NCI-H1092 treated with DMSO at 0.1 percent for 48 hours (cell line): ENCODE measurements around the gene TTC17.
"Not testable (repeated sequence)": the region's sequence is repeated elsewhere in the genome, so short reads cannot be mapped to it uniquely, and the experiment has no call there.

Experiments
- DNase-seq: peaks from one replicate; lab custom pipeline; 2025; lab: John Stamatoyannopoulos, UW

Gene TTC17

GRCh38 chr11:43382614-43383013 lies 23.9 kb downstream of the TTC17 start:
- DNase-seq: no peak

DNA sequence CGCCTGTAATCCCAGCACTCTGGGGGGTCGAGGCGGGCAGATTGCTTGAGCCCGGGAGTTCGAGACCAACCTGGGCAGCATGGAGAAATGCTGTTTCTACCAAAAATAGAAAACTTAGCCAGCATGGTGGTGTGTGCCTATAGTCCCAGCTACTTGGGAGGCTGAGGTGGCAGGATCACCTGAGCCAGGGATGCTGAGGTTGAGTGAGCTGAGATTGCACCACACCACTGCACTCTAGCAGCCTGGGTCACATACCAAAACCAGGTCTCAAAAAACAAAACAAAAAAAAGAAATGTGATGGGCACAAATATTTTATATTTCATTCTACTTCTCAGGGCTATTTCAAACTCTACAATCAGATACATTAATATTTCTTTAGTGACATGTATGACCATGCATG lies 25.7 kb downstream of the TTC17 start:
- DNase-seq: no peak

DNA sequence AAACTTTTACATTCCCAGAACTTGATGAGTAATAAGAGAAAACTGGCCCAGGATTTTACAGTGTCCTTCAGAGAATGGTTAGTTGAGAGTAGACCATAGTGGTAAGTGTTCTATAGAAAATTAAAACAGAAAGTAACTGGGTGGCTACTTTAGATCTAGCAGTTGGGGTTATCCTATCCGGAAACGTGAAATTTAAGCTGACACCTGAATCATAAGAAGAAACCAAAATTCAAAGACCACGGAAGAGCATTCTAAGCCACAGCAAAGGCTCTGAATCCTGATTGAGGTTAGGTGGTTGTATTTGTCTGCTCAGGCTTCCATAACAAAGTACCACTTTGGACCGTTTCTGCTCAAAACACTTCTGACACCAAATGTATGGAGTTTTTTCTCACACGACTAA lies 34.0 kb downstream of the TTC17 start:
- DNase-seq: no peak

- no peak for DNase-seq
Measured at GRCh38 chr11:43393765-43394355, 35.1 kb downstream of the TTC17 start.

DNA sequence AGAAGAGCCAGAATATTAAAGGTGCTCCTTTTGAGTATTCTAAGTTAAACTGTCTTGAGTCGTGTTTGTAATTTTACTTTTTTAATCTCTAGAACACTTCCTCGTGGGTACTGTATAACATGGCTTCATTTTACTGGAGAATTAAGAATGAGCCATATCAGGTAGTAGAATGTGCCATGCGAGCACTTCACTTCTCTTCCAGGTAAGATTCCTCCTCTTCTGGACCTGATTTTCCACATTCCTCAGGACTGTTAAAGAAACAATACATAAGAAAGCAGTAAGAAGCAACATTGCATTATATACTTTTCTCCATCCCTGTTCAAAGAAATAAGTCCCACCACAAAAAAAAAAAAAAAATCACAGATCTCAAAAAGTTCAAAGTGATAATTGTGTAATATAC lies 37.9 kb downstream of the TTC17 start:
- no peak for DNase-seq

DNA sequence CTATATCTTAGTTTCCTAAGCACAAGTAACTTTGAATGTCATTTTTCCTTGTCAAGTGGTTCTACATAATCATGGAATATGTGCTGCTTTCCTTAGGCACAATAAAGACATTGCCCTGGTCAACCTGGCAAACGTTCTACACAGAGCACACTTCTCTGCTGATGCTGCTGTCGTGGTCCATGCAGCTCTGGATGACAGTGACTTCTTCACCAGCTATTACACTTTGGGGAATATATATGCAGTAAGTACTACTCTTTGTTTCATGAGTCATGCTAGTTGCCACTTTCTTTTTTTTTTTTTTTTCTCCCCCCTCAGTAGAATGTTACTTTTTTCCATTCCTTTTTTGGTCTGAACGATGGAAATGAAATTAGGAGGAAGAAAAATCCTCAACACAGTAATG lies 38.5 kb downstream of the TTC17 start:
- no peak for DNase-seq

- DNase-seq: no peak
Measured at GRCh38 chr11:43399983-43400630, 41.4 kb downstream of the TTC17 start.

- no peak for DNase-seq
Measured at GRCh38 chr11:43401252-43401651, 42.5 kb downstream of the TTC17 start.

GRCh38 chr11:43401811-43402210 lies 43.1 kb downstream of the TTC17 start:
- DNase-seq: not testable (repeated sequence)

DNA sequence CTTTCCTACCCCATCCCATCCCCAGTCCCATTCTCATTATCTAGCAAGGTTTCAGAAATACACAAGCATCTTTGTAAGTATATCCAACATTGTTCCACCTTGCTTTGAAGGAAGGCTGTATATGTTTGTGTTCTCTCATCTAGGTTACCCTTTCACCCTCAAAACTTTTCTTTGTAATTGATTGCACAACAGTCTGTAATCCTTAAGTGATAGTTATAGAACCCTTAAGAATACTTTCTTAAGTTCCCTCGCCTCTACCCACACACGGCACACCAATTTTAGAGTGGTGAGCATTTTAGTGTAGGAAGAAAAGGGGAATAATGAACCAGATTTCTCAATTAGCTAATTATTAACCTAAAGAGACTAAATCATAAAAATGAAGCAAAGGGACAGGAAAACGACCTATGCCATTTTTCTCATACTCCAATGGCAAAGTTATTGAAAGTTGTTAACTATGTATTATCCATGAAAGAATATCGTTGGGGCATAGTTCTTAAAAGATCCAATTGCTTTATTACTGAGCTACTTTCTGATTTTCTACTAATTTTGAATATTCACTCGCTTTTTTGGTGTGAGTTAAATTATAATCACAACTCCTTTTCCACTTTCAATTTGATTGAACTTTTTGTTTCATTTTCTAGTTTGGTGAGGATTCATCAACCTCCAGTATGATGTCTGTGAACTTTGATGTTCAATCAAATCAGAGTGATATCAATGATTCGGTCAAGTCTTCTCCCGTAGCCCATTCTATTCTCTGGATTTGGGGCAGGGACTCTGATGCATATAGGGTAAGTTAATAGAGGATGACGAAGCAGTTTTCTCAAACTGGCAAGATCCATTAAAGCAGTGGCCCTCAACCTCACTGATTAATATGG lies 44.9 kb downstream of the TTC17 start:
- no peak for DNase-seq

- no peak for DNase-seq
Measured at GRCh38 chr11:43404406-43404805, 45.7 kb downstream of the TTC17 start.

GRCh38 chr11:43404836-43405479 lies 46.2 kb downstream of the TTC17 start:
- no peak for DNase-seq

DNA sequence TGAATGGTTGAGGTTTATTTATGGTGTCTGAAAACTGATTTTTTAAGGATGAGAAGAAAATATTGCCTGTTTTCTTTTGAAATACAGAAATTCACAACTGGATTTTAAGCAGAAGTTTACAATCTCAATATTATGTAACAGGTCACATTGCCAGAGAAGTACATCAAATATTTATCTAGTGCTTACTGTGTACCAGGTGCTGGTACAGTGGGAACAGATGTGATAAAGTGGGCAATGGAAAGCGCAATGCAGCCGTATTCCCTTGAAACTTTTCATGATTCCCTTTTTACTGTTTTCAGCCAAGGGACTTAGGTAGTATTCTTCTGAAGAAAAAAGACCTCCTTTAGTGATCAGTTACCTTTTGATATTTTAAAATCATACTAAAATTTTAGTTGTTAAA lies 49.6 kb downstream of the TTC17 start:
- DNase-seq: no peak

DNA sequence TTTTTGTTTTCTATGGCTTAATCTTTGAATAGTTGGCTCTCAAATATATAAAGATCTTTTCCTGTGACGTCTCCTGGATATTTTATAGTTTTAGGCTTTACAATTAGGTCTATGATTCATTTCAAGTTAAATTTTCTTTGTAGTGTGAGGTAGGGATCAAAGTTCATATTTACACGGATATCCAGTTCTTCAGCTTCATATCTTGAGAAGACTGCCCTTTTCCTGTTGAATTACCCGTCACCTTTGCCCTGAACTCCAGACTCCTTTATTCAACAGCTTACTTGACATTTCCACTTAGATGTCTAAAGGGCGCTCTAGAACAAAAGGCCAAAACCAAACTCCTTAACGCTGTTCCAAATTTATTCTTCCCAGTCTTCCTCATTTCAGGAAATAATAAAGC lies 51.7 kb downstream of the TTC17 start:
- no peak for DNase-seq

DNA sequence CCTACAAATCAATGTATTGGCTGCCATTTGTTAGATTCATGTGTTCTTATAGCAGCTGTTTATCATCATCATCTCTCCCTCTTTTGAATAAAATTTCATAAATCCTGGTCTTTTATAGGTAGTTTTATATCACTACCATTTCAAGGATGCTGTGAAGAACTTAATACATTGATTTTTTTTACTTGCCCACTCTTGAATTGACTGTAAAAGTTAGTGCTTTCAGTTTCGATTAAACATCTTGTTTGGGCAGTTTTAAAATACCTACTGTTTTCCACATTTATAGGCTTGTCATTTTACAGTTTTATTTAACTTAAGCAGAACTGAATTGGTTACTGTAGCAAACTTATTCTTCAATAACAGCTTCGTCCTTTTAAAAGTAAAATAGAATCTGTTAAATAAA lies 59.5 kb downstream of the TTC17 start:
- DNase-seq: no peak

DNA sequence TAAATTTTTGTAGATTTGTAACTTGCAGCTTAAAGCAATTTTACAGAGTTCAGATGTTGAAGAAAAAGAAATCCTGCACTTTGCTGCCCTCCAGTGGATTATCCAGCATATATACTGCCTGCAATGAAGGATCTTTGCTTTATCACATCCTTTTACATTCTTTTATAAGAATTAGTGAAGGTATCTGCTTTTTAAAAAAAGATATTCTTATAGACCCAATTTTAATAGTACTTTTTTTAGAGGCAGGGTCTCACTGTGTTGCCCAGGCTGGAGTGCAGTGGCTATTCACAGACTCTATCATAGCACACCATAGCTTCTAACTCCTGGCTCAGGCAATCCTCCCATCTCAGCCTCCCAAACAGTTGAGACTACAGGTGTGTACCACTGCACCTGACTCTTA lies 60.7 kb downstream of the TTC17 start:
- peak; percentile 3 for DNase-seq

GRCh38 chr11:43427971-43428370 lies 69.3 kb downstream of the TTC17 start:
- no peak for DNase-seq

GRCh38 chr11:43430916-43431315 lies 72.2 kb downstream of the TTC17 start:
- not testable (repeated sequence) for DNase-seq

DNA sequence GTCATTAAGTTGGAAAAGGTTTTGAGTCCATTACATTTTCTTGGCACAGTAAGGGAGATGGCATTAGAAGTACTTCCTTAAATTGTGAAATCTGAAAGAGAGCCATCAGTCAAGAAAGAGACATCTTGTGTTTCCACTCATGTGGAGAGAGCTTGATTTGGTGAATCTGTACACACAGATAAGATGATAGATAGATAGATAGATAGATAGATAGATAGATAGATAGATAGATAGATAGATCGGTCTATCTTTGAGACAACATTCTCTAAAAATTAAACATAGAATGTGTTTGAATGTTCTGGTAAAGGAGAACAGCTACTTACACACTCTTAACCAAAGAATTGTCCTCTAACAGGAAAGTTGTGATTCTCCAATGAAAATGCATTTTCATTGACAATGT lies 76.2 kb downstream of the TTC17 start:
- DNase-seq: no peak

GRCh38 chr11:43440486-43440885 lies 81.8 kb downstream of the TTC17 start:
- no peak for DNase-seq

- DNase-seq: no peak
Measured at GRCh38 chr11:43443811-43444210, 85.1 kb downstream of the TTC17 start.

GRCh38 chr11:43447151-43447550 lies 88.4 kb downstream of the TTC17 start:
- DNase-seq: no peak

- no peak for DNase-seq
Measured at GRCh38 chr11:43458486-43458885, 99.8 kb downstream of the TTC17 start.
